Activated effector memory CD4-positive, alpha-beta T cell treated with anti-CD3 and anti-CD28 coated beads, Interleukin-2, amount 50 U/mL, for 16 hours (primary cell): Measurements from ENCODE around the gene TENT4A.
"Not testable (repeated sequence)": the region's sequence is repeated elsewhere in the genome, so short reads cannot be mapped to it uniquely, and the experiment has no call there.

Source experiments
- DNase-seq: peaks from one replicate; pipeline ENCODE4 v3.0.0-alpha.2; 2020

Gene TENT4A

DNA sequence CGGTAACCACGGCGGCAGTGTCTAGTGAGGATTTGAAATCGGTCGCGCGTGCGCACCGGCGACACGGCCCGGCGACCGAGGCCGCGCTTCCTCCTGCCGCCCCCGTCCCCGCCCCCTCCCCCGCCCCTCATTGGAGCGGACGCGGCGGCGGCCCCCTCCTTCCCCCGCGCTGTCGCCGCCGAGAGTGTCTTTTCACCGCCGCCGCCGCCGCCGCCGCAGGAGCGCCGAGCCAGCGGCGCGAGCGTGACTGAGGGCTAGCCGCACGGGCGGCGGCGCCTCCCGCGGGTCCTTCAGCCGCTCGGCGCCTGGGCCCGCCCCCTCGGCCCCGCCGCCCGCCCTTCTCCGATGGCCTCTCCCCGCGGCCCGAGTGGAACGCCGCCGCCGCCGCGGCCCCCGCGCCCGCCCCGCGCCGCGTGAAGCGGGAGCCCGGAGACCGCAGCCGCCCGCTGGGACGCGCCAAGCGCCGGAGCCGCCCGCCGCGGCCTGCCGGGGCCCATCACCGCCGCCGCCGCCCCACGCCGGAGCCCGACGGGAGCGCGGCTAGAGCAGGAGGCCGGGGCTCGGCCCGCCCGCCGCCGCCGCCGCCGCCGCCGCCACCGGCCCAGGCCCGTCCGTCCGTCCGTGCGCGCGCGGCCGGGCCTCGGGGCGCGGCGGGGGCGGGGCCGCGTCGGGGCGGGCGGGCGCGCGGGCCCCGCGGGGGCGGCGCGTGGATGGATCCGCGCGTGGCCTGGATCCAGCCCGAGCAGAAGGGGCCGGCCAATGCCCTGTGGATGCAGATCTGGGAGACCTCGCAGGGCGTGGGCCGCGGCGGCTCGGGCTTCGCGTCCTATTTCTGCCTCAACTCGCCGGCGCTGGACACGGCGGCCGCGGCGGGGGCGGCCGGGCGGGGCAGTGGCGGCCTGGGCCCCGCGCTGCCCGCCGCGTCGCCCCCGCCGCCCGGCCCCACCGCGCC is at the start of gene TENT4A:
Gene TENT4A (plus strand): TSS at position 159 of the 952 bp plus-strand sequence. CDS start 552 bp downstream, at position 711.
- DNase-seq, result peak; percentile 78

DNA sequence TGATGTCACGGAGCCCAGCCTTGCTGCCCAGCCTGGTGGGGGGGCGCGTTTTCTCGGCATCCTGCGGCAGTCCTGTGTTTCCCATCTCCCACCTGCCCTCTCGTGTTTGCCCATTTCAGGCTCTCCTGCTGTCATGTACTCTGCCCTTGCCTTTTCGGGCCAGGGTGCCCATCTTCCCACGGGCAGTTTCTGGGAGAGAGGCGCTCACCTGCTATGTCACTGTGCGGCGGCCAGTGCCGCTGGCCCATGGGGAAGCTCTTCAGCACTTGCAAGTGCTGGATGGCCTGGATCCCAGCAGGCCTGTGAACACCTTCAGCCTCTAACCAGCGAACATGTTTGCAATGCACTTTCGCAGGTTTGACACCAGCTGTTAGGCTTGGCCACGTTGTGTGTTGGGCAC is 46.5 kb upstream of the TENT4A start:
- no peak for DNase-seq

DNA sequence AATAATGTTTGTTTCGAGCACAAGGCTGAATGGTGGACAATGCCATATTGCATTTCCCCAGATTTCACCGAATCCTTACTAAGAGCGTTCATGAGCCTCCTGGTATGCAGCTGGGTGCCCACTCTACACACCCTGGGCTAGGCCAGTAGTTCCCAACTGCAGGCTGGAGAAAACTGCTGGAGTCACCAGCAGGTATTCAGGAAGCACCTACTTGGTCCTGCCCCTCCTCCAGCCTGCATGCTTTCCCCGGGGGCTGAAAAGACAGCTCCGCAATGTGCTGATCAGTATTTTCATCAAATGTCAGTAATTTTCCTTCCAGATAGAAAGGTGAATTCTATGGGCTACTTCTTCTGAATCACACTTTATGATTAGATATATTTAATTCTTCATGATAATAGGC is 45.6 kb upstream of the TENT4A start:
- DNase-seq, result no peak

DNA sequence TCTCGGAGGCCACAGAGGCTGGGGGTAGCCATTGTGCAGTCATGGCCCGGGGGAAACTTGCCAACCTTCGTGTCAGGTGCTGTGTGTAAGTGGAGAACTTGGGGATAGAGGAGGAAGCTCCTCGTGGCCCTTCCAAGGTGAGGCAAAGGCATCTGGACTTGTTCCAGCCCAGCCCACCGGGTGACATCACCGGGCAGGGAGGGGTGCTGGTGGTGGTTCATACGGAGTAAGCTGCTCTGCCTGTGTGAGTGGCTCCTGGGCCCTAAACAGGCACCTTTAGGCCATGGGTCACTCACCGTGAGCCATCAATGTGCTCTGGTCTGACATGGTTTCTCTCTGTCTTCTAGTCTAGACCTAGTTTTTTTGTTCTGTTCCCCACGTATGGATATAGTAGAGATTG is 44.5 kb upstream of the TENT4A start:
- not testable (repeated sequence) for DNase-seq

DNA sequence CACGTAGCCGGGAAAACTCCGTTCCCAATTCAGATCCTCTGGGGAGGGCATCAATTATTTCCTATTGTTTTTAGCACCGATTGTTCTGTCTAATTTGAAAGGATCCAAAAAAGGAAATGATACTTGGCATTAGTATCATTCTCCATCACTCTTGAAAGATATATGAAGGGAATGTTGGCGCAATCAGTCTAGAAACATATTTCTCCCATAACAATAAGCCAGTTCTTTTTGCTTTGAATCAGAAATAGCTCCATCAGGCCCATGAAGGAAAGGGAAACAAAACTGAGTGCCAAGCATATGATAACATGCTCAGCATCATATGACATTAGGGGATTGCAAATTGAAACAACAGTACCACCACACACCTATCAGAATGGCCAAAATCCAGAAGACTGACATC is 40.2 kb upstream of the TENT4A start:
- no peak for DNase-seq

DNA sequence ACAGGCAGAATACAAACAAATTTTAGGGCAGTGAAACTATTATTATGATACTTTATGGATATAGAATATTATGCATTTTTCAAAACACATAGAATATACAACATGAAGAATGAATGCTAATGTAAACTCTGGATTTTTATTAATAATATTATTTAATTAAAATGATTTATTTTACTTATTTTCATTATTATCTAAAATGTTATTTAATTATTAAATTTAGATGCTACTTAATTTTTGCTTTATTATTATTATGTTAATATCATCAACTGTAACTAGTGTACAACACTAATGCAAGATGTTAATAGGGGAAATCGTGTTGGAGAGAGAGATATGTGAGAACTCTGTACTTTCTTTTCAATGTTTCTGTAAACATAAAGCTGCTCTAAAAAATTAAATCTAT is 39.3 kb upstream of the TENT4A start:
- no peak for DNase-seq

DNA sequence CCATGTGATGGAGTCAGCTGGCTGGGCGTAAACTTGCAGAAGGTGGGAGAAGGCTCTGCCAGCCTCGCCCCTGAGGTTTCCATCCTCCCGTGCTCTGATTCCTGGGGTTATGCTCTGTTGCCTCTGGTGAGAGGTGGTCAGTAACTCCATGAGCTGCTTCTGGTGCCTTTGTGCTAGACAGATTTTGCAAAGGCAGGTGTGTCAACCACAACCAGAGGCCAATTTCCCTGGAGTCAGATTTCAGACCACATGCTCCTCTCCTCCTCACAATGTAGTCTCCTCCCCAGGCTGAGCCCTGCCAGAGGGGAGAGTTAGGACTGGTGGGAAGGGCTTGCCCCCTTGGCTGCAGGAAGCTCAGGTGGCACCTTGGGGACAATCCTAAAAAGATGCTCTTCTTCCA is 38.8 kb upstream of the TENT4A start:
- no peak for DNase-seq

DNA sequence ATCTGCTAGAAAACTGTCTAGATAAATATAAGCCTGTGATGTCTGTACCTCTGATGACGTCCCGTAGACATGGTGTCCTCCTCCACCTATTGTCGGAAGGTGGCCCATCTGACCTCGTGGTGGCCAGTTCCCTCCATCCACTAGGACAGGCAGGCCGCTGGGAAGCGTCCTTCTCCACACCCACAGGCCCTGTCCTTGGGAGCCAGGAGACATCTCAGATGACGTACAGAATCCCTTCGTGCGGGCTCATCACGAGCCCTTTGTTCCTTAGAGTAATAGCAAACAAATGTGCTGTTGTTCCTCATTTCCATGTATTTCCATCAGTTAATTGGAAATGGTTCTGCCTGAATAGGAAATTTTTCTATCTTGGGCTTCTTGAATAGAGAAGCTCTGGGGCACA is 38.3 kb upstream of the TENT4A start:
- DNase-seq, result no peak

DNA sequence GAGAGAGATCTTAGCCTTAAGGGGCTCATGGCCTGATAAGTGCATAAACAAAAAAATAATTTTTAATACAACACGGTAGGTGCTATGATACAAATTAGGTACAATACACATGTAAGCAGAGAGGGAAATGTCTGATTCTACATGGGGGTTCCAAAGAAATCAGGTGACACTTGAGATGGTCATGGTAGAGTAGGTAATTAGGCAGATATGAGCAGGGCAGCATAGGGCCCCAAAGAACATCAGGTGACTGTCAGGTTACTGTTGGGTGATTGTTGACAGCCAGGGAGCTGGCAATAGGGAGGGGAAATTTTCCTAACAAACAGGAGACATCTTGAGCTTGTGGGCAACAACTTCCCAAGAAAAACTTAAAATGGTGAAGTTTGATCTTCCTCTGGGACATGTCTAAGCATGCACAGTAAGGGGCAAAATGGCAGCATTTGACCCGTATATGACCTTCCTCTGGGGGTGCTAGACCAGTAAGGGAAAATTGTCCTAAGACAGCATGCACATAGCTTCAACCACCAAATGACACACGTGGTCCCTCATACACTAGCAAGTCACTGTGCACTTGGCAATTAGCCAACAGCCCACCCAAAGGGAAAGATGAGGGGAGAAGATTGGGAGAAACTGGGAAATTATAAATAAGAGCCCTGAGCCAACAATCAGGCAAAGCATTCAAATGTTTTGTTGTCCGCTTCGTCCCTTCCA is 37.3 kb upstream of the TENT4A start:
- DNase-seq, result no peak

DNA sequence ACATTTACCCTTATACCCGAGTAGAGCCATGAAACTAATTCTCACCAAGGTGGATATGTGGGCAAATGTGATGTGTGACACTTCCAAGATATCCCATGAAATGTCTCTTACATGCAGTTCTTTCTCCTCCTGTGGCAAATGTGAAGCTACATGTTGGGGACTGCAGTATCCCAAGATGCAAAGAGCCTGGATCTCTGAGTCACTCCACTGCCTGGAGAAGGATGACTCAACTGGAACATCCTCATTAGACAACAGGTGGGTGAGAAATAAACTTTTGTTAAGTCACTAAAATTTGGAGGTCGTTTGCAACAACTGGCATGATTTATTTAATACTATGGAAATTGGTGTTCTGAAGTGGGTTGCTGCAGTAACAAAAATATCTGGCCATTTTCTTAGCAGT is 36.5 kb upstream of the TENT4A start:
- no peak for DNase-seq

DNA sequence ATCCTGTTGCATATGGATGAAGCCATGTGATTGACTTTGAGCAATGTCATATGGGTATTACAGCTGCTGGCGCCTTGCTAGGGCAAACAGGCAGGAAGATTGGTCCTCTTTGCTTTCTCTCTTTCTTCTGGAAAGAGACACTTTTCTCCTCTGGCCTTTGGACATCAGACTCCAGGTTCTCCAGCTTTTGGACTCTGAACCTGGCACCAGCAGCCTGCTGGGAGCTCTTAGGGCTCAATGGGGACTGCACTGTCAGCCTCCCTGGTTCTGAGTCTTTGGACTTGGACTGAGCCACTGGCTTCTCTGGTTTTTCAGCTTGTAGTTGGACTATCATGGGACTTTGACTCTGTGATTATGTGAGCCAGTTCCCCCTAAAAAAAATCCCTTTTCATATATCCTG is 34.8 kb upstream of the TENT4A start:
- no peak for DNase-seq

DNA sequence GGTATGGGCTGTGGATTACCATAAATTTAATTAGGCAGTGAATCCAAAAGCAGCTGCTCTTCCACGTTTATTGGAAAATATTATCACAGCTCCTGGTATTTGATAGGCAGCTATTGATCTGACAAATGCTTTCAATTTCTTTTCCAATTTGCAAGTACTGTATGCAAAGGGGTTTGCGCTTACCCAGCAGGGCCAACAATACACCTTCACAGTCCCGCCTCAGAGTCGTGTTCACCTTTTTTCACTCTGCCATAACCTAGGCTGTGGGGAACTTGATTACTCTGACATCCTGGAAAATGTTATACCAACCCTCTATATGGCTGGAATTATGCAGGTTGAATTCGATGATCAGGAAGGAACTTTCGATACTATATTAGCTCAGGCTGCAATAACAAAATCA is 32.3 kb upstream of the TENT4A start:
- no peak for DNase-seq

DNA sequence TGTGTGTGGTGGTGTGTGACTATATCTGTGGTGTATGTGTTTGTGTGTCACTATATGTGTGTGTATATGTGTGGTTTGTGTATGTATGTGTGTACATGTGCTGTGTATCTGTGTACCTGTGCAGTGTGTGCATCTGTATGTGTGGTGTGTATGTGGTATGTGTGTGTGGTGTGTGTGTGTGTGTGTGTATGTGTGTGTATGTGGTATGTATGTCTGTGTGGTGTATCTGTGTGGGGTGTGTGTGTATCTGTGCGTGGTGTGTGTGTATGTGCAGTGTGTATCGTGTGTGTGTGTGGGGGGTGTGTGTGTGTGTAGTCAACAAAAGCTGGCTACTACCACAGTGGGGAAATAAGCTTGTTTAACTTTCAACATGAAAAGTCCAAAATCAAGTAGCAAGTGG is 31.6 kb upstream of the TENT4A start:
- no peak for DNase-seq

DNA sequence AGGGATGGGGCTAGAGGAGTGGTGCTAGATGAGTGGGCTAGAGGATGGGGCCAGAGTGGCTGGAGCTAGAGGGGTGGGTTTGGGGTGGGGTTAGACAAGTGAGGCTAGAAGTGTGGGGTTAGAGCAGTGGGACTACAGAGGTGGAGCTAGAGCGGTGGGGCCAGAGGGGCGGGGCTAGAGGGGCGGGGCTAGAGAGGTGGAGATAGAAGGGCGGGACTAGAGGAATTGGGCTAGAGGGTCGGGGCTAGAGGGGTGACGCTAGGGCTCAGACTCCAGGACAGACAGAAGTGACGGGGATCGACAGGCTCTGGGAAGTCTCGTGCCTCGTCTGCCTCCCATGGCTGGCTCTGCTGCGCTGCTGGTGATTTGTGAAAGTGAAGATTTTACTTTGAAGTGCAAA is 31.0 kb upstream of the TENT4A start:
- no peak for DNase-seq

DNA sequence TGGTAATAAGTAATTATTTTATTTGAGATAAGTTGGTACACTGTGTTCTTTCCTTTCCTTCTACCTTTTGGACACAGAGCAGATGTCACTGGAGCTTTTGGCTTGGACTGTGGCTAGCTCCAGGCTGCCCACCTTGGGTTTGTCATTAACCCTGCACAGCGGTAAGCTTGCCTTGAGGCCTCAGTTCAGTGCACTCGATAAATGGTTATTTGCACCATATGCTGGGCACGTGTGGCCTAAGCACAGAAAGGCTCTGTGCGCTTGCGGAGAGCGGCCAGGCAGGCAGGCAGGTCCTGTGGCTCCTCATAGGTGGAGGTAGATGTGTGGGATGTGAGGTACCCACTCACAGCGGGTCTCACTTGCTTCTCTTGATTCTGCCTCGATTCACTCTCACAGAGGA is 30.0 kb upstream of the TENT4A start:
- no peak for DNase-seq

DNA sequence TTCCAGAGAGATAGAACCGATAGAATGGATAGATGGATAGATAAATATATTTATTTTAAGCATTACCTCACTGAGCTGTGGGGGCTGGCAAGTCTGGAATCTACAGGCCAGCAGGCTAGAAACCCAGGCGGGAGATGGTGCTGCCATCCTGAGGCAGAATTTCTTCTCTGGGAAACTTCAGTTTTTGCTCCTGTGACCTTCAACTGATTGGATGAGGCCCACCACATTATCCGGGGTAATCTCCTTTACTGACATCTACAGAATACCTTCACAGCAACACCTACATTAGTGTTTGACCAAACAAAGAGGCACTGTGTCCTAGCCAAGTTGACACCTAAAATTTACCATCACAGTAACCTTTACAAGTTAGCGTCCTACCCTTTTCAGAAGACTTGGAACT is 29.2 kb upstream of the TENT4A start:
- DNase-seq, result no peak

DNA sequence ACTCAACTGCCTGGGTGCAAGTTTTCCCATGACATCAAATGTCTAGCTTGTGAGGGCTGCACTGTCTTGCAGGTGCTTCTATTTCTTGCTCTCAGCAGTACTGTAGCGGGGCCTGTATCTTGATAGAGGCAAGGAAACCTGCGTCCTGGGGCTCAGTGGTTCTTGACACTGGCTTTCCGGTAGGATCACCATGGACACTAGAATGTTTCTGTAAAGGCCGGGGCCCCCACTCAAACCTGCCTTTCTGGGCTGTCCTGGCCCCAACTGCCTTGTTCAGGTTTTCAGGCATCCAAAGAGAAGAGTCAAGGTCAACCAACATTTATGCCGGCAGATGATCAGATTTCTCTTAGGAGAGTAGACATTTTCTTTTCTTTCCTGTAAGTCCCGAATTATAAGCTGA is 26.7 kb upstream of the TENT4A start:
- no peak for DNase-seq

DNA sequence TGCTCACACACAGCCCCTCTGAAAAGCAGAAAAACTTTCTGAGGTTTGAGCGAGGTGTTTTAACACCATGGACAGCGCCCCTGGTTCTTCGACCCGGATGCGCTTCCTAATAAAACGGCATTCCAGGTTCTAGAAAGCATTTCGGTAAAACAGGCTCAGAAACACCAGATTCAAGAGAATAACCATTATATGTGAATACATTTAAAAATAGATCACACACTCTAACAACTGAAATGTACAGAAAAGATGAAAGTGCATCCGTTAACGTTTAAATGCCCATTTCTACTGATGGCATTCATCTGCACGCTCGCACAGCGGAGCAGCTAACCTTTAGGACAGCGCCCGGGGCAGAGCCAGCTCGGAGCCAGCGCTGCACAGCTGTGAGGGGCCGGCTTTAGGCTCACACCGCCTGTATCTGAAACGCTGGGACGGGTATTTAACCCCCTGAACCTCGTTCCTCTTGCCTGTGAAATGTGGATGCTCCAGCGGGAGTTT is 26.3 kb upstream of the TENT4A start:
- no peak for DNase-seq

DNA sequence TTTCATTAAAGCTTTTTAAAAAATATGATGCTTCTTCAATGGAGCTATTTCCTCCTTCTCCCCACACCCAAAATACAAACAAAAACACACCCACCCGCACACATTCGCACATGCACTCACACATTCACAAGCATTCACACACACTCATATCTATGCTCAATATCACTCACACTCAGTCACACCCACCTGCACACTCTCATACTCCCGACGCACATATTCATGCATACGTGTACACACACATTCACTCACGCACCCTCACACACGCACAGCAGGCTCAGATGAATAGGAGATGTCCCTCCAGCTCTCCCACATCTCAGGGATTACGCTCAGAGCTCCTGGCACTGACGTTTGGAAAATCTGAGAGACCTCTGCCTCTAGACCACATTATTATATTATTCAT is 25.7 kb upstream of the TENT4A start:
- DNase-seq, result no peak

DNA sequence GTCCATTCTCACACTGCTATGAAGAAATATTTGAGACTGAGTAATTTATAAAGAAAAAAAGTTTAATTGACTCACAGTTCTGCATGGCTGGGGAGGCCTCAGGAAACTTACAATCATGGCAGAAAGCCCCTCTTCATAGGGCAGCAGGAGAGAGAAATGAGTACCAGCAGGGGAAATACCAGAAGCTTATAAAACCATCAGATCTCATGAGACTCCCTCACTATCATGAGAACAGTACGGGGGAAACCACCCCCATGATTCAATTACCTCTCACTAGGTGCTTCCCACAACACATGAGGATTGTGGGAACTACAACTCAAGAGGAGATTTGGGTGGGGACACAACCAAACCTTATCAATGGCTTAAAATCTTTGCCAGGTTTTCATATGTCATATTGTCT is 20.3 kb upstream of the TENT4A start:
- no peak for DNase-seq

DNA sequence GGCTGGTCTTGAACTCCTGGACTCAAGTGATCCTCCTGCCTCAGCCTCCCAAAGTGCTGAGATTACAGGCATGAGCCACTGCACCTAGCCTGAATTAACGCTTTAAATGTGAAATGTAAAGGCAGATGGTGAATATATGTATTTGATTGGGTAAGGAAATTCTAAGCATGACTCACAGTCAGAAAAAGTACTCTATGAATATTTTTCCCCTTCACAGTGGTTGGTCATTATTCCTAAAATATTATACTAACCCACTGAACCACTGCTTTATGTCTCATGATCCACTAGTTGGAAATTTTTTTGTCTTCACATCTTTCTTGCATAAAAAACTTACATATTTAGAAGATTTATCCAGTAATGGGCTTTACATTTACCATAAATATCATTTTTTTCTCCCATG is 14.5 kb upstream of the TENT4A start:
- DNase-seq, result no peak

DNA sequence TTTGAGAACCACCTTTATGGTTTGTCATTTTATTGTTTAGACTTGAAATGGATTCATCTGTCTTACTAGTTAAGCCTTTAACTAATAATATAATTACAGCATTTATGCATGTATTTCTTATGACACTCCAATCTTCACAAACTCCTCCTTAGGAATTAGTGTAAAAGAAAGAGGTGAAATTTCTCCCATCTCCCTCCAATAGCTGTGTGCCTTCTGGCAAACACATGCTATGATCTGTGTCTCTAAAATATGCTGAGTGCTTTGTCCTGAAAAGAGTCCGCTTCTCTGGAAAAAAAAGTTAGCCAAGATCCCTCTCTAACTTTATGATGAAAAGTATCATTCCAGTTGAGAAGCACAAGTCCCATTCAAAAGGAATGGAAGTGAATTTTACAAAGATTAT is 13.9 kb upstream of the TENT4A start:
- DNase-seq, result no peak

DNA sequence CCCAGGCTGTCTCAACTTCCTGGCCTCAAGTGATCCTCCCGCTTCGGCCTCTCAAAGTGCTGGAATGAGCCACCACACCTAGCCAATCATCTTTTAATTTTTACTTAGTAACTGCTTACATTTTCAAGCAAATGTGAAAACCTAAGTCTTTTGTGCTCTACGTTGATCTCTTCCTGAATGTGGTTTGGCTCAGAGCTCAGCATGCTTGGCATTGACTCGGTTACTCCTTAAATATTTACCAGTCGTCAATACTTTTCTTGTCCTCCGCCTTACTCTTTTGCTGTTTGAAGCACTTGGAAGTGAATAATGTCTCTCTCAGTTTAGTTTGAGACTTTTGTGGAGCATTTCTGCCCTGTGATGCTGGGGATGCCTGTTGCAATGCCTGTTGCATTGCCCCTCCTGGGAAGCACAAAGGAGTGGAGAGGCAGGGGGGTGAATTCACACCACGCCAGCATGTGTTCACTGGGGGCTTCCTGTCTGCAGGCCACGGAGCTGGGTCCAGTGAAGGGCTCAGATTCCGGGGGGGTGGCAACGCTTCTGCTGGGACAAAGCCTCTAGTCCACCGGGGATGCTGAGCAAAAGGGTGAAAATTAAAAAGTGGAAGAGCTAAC is 13.1 kb upstream of the TENT4A start:
- no peak for DNase-seq
